GM21825 (cell line): ENCODE results near the gene CBLN3.
"Not testable (repeated sequence)": the region's sequence is repeated elsewhere in the genome, so short reads cannot be mapped to it uniquely, and the experiment has no call there.

ENCODE experiments used
- ATAC-seq: cut with Tn5 transposase; IDR thresholded peaks from one replicate; pipeline ENCODE4 v1.9.1; 2021; ENCODE audit warnings: mild to moderate bottlenecking, moderate library complexity; ENCODE audit not compliant: unreplicated experiment

Gene CBLN3

DNA sequence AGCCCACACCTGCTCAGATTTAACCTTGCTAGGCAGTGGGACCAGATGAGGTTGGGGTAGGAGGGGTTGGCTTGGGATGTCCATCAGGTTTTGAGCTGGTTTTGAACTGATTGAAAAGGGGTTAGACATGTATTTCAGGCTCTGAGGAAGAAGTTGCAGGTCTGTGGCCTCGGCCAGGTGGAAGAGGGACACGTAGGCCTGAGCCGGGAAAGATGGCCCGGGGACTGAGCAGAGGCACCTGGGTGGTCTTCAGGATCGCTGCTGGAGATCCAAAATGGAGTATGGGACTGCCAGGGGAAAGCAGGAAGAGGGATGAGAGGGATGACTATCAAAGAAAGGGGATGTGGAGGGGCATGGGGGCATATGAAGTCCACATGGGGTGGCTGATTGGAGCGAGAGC, 23.1 kb downstream of the CBLN3 start:
- no peak for ATAC-seq

DNA sequence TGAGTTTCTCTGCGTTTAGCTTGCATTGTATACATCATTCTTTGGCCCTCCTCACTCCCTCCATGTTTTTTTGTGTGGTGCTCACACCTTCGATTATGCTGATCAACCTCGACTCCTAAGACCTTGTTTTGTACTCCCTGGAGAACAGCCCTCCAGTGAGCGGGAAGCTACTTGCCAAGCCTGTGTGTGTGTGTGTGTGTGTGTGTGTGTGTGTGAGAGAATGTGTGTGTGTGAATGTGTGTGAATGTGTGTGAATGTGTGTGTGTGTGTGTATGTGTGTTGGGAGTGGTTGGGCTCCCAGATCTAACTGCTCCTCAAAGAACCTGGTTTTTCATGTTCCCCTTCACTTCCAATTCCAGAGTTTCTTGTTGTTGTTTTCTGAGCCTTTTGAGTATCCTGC, 24.7 kb downstream of the CBLN3 start:
- ATAC-seq: no peak

DNA sequence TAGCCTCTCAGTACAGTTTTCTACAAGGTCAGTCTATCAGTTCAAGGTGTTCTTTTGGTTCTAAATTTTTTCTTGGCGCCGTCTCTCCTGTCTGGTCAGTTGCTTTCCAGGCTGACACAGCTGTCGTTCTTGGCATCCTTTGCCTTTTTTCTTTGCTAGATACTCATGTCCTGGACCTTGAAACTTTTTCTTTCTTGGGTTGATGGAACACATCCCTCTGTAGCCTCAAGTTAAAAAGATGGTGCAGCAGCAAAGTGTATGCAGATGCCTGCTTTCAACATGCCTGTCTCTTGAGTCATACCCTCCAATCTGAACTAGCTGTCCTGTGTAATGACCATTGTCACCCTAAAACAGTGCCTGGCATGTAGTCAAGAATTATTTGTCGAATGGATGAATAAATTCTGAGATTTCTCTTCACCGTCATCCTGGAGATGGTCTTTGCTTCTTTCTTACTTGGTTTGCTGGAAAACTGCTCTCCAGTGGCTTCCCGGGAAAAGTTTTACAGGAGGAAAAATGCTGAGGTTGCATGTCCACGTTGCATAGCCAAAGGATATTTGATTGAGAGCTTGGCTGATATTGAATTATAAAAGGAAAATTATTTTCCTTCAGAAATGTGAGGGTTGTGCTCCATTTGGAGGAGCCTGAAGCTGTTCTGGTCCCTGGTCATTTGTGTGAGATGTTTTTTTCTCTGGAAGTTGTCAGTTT, 26.0 kb downstream of the CBLN3 start:
- ATAC-seq: no peak

DNA sequence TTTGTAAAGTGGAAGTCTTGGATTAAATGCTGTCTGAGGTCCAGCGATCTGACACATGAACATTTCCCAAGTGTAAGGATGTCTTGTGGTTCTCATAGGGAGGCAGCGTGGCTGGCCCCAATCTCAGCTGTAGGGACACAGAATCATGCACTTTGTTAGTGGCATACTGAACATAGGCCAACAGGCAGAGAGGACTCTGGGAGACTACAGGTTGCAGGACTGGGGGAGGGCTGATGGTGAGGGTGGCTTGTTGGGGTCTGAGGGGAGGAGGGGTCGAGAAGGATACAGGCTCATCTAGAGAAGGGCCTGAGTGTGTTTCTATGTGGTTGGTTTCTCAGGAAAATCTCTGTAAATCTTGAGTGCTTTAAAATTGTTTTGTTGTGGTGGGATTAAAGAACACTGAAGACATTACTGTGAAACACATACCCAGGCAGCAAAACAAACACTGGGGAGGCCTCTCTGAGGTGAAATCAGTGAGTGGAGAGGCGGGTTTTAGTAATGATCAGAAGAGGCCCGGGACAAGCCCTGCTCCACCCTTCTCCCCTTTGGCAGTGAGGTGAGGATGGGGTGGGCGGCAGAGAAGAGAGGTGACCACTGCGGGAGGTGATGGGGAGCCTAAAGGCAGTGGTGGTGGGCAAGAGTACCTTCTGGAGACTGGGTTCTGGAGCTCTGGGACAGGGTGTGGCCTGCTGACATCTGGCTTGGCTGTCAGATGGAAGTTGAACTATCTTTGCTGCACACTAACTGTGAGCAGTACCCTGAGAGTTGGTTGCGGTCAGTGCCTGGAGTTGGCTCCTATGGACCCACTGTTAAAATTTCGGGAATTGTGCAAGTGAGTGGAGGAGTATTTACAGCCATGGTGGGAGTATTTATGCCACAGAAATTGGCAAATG, 27.4 kb downstream of the CBLN3 start:
- ATAC-seq: no peak

DNA sequence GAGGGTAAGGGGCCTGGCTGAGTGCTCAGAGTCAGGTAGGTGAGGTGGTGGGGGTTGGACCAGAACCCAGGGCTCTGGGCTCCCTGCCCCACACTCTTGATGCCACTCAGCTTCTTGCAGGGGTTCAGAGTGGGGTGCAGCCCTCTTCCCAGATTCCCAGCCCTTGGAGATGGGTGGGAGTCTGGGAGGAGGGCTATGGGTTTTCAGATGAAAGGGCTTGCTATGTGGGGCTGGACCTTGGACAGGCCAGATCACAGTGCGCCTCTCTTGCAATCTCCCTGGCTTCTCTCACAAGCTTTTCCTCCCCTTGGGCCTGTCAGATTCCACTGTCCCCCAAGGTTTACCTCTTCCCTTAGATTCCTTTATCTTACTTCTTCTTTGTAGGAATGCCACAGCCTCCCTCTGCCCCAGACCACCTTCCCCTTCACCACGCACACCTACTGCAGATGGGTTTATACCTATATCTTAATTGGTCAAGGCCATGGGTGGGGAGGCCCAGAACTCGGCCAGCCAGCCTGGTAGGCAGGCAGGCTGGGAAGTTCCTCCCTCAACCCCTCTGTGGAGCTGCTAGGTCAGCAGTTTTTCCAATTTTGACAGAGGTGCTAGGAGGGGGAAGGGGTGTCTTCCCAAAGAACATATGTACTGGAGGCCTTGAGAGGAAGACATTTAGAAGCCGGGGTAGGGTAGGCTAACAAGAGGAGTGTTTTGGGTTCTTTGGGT, 29.3 kb downstream of the CBLN3 start:
- no peak for ATAC-seq

DNA sequence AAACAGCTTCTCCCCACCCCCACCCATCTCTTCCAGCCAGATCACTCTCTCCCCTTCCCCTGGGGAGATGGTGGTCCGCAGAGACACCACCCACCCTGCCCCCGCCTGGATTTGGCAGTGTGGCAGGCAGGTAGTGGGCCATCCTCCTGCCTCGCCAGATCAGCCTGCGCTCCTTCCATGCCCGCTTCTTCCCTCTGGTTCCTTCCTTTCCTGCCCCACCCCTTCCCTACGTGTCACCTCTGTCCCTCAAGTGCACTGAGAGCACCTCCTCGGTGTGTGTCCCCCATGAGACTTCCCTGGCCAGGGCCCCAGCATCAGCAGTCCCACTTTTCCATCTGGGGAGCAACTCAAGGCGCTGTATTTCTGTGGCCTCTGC, 30.0 kb downstream of the CBLN3 start:
- no peak for ATAC-seq

DNA sequence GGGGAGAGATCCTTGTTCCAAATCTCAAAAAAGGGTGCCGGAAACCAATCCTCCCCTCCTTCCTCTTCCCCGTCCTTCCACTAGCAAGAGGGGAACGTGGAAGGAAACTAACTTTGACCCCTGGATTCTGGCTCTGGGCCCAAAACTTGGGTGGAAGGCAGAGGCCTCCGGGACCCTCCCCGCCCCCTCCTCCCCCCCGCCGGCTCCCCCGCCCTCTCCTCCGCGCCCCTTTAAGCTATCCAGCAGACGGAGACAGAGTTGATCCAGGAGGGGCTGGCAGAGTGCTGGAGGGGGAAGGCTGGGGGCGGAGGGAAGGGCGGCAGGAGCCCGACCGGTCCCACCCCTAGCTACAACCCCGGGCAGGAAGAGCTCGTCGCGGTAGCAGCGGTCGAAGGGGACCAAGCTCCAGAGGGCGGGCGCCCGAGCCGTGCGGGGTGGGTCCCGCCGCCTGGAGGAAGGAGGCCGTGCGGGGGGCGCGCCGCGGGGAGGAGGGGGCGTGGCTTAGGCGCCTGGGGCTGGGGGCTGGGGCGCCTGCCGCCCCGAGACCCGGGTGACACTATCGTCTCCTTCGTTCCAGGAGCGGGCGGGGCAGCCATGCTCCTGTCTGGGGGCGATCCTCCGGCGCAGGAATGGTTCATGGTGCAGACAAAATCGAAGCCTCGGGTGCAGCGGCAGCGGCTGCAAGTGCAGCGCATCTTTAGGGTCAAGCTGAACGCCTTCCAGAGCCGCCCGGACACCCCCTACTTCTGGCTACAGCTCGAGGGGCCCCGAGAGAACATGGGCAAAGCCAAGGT, 30.6 kb downstream of the CBLN3 start, which contains the start of gene NYNRIN:
Gene NYNRIN, plus strand, starts transcription at position 351 of the 794 bp plus-strand sequence. Its CDS starts 244 bp downstream, at position 595.
- no peak for ATAC-seq

DNA sequence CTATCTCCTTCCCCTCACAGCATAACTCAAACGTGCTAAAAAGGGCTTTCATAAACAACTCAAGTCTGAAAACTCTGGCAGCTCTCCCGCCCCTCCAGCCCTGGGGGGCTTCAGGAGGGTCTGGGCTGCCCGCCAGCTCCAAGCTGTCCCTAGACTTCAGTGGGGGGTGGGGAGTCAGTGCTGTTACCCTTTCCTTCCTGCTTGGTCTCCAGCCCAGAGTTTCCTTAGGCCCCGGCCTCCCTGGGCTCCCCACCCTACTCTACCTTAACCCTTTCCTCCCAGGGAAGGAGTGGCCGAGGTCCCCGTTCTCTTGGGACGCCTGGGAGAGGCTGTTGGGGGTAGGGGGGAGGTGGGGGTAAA, 31.2 kb downstream of the CBLN3 start:
- ATAC-seq: no peak

DNA sequence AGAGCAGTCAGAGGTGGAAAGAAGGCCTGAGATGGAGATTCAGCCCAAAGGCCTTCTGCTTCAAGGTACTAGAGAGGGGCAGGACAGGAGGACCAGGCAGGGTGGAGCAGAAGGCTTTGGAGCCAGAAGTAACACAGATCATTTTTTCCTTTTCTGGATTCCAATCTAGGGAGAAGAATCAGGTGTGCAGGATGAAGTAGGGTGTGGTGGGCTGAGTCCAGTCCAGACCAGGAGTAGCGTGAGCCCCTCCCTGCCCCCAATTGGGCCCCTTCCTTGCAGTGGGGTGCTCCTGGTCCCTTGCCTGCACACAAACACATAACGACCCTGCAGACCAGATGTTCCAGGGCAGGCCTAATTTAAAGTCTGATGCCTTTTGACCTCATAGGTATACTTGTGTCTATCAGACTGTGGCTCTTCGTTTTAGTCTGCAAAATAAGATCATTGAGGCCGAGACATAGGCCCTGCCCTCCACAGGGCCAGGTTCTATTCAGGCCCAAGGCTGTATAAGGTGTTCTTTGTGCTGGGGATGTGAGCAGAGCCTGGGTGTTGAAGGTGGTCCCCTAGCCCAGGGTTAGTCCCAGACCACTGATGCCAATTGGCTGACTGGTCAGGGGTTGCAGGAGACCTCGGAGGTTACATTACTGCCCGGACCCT, 31.7 kb downstream of the CBLN3 start:
- no peak for ATAC-seq

DNA sequence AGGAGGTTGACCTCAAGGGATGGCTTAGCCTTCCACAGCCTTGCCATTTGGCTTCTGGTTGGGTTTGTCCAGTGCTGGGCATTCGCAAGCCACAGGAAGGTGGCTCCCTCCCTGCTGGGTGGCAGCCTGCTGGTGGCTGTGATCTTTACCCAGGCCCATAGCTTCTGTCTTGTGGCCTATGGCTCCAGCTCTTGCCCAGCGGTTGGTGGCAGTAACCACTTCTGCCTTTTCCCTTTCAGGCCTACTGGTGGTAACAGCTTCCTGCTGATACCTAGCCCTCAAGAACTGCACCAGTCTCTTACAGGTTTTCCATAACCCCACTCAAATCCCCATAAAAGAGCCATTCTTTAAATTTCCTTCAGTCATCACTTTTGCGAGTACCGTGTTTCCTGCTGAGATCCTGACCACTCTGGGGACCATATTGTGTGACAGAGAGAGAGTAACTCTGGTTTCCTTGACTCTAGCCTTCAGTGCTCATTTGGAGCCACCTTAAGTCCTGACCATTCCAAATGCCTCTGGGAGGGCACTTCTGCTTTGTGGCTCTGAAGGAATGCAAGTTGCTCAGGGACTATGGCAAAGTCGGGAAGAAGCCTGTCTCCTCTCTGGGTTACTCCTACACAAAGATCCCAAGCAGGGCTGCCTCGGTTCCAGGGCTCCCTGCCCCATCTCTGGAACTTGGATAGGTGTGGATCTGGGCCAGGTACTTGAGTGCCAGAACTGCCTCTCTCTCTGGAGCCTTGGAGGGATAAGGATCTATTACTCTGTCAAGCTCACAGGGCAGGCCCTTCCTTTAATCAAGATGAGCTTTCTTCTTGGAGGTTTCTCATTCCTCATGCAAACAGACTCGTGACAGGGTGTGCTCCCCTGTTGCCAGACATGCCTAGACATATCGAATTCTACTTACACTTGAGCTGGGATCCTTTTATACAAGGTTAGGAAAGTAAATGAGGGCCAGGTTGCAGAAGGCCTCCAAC, 33.6 kb downstream of the CBLN3 start:
- no peak for ATAC-seq

DNA sequence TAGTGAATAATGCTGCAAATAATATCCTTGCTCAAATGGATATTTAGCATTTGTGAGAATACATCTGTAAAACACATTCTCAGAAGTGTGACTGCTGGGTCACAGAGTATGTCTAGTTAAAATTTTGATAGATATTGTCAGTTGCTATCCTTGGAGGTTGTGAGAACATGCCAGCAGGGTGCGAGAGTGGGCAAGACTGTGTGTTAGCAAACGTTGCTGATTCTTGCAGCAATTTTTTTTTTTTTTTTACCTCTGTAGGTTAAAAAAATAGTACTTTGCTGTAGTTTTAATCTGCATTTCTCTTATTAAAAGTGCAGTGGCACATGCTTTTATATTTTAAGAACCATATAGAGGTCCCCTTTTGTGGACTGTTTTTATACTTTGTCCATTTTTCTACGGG, 35.2 kb downstream of the CBLN3 start:
- no peak for ATAC-seq

DNA sequence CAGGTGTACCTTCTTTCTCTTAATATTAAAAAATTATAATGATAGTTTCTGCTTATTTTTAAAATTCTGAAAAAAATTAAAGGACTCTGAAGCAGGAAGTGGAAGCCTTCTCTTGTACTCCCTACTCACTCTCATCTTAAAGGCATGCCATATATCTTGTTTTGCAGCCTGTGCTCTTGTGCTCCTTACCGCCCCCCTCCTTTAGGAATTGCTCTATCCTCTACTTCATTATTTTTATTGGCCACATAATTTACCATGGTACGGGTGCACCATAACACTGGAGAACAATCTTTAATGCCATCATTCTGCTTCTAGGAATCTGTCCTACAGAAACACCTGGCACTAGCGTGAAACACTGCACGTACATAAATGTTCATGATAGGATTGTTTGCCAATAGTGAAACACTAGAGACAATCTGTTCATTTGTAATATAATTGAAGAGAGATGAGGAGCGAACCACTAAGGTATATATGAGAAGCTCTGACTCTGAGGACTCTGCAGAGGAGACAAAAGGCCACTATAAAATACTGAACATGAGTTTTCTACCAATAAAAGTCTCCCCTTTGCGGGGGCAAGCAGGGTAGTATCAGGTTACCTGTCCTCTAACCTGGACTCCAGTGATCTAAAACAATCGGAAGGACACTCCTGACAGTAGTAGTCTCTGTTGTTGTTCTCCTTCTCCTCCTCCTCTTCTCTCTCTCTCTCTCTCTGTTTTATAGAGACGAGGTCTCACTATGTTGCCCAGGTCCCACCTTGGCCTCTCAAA, 37.0 kb downstream of the CBLN3 start:
- no peak for ATAC-seq

DNA sequence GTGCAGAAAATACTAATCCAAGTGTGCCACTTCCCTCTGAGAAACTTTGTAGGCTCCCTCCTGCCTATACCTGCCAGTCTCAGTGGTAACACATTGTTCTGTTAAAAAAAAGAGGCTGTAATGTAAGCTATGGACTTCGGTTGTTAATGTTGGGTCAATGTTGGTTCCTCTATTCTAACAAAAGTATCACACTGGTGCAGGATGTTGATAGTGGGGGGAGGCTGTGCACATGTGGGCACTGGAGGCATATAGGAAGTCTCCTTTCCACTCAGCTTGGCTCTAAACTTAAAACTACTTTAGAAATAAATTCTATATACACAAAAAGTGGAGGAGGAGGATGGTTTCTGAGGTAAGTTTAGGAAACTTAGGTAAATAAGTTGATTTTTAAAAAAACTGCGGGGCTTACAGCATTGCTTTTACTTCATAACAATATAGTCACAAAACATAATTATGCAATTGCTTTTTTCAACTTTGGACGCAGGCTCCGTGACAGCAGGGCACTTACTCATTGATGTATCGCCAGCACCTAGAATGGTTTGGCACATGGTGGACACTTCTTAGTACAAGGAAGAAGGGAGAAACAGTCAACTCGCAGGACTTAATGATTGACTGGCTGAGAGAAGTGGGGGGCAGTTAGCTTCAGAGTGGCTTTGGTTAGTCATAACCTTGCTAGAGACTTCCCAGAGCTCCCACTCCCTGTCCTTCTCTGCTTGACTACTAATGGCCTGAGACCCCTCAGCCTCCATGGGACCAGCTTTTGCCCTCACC, 38.6 kb downstream of the CBLN3 start:
- ATAC-seq: no peak

DNA sequence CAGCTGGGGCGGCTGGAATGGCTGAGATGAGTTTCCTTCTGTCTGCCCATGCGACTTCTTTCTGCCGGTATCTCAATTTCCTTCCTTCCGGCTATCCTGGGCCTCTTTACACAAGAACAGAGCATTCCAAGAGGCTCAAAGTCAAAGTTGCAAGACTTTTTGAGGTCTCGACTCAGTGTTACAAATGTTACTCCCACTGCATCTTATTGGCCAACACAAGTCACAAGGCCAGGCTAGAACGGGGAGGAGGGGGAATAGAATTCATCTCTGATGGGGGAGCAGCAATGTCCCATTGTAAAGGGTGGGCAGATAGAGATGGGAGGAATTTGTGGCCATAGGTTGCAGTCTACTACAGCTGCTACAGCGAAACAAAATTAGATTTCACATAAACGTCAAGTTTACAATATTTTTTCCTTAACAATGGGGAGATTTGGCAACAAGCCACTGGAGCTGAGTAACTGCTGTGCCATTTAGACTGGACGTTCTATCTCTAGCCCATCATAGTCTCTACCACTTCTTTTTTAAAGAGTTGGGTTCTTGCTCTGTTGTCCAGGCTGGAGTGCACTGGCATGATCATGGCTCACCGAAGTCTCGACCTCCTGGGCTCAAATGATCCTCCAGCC, 40.1 kb downstream of the CBLN3 start:
- no peak for ATAC-seq

DNA sequence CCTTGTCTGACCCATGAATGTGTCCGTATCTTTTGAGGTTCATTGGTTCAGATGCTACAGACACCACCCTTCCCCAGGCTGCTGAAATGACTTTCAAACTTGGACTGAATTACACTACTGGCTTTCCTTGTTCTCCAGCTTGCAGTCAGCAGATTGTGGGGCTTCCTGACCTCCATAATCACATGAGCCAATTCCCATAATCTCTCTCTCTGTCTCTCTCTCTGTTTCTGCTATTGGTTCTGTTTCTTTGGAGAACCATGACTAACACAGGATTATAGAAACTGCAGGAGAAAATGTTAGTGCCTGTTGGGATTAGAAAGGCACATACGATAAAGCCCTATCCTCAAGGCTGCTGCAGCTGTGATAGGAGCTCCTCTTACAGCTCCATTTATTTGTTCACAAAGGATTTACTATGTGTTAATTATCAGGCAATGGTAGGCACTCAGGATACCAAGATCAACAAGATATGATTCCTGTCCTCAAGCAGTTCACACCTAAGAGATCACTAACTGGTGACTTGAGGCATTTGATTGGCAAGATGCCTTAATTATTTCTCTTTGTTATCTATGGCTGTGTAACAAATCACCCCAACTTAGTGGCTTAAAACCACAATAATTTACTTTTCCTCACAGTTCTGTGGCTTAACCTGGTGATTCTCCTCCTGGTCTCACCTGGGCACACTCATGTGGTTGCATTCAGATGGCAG, 40.8 kb downstream of the CBLN3 start:
- ATAC-seq: no peak

DNA sequence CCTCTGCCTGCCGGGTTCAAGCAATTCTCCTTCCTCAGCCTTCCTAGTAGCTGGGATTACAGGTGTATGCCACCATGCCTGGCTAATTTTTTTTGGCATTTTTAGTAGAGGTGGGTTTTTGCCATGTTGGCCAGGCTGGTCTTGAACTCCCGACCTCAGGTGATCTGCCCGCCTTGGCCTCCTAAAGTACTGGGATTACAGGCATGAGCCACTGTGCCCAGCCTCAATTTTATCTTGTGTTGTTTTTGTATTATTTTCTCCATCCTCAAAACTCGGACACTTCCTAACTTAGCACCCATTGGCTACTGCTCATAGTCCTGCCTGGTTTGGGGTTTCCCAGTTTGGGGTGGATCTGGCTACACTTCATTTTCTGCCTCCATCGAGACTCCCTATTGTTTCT, 41.9 kb downstream of the CBLN3 start:
- not testable (repeated sequence) for ATAC-seq

DNA sequence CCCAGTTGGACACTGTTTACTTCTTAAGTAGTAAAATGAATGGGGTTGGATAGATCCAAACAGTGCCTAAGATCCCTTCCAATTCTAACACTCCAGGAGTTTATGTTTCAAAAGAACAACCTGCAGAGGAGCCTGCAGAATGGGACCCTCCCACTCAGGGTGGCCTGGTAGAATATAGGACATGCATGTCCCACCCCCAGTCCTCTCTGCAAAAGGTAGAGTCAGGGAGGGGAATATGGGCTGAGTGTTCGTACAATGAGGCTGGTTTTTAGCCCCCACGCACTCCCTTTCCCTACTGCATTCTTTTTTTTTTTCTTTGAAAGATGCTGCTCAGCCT, 42.5 kb downstream of the CBLN3 start:
- ATAC-seq: no peak
